IPS-20b (cell line): ENCODE measurements around the gene GOLGA6L10.
A peak's percentile ranks its signal among the peaks of the same experiment; 100 is the strongest.
"Not testable (repeated sequence)": the region's sequence is repeated elsewhere in the genome, so short reads cannot be mapped to it uniquely, and the experiment has no call there.

ENCODE experiments used
- H3K27ac ChIP-seq: one replicate; pipeline ENCODE4 v1.5.1; 2013; ENCODE audit warnings: low read length
- H3K27me3 ChIP-seq: 2 replicates; pipeline ENCODE4 v1.6.1; 2013; ENCODE audit warnings: mild to moderate bottlenecking, low read length, inconsistent platforms; ENCODE audit not compliant: insufficient read depth
- H3K36me3 ChIP-seq: 2 replicates; pipeline ENCODE4 v1.6.1; 2013; ENCODE audit warnings: low read depth, mild to moderate bottlenecking, inconsistent platforms, low read length, moderate library complexity; ENCODE audit not compliant: insufficient read depth
- H3K4me1 ChIP-seq: 2 replicates; pipeline ENCODE4 v1.6.1; 2013; ENCODE audit warnings: mild to moderate bottlenecking, control low read depth, inconsistent platforms, low read length, moderate library complexity; ENCODE audit not compliant: insufficient read depth
- H3K4me3 ChIP-seq: 2 replicates; pipeline ENCODE4 v1.5.1; 2013; ENCODE audit warnings: mild to moderate bottlenecking, low read length, inconsistent platforms
- H3K9ac ChIP-seq: 2 replicates; pipeline ENCODE4 v1.6.1; 2013; ENCODE audit warnings: low read depth, mild to moderate bottlenecking, inconsistent platforms, low read length, moderate library complexity
- H3K9me3 ChIP-seq: 2 replicates; pipeline ENCODE4 v1.6.1; 2013; ENCODE audit warnings: mild to moderate bottlenecking, low read depth, low read length, inconsistent platforms; ENCODE audit not compliant: insufficient read depth

GOLGA6L10 gene

GRCh38 chr15:82367790-82368189, 18.5 kb upstream of the GOLGA6L10 start:
- H3K27me3 ChIP-seq, H3K9me3 ChIP-seq: not testable (repeated sequence)

GRCh38 chr15:82365692-82366323, 16.5 kb upstream of the GOLGA6L10 start:
- not testable (repeated sequence) for H3K9ac ChIP-seq, H3K27ac ChIP-seq, H3K36me3 ChIP-seq, H3K27me3 ChIP-seq, H3K4me3 ChIP-seq, H3K9me3 ChIP-seq, H3K4me1 ChIP-seq

More at GRCh38 chr15:82367790-82368189, 18.5 kb upstream of the GOLGA6L10 start:
- H3K27ac ChIP-seq, H3K4me3 ChIP-seq, H3K4me1 ChIP-seq, H3K9ac ChIP-seq, H3K36me3 ChIP-seq: not testable (repeated sequence)

- H3K9me3 ChIP-seq, H3K27ac ChIP-seq, H3K4me1 ChIP-seq, H3K4me3 ChIP-seq, H3K27me3 ChIP-seq, H3K9ac ChIP-seq, H3K36me3 ChIP-seq: not testable (repeated sequence)
These were observed 15.3 kb upstream of the GOLGA6L10 start for GRCh38 chr15:82364548-82364947.

GRCh38 chr15:82362790-82363189, 13.5 kb upstream of the GOLGA6L10 start:
- H3K4me3 ChIP-seq, H3K4me1 ChIP-seq, H3K9ac ChIP-seq, H3K27me3 ChIP-seq, H3K27ac ChIP-seq, H3K36me3 ChIP-seq, H3K9me3 ChIP-seq: not testable (repeated sequence)

- H3K4me1 ChIP-seq, H3K36me3 ChIP-seq, H3K27ac ChIP-seq, H3K4me3 ChIP-seq, H3K9me3 ChIP-seq, H3K9ac ChIP-seq, H3K27me3 ChIP-seq: not testable (repeated sequence)
These were observed 11.3 kb upstream of the GOLGA6L10 start for GRCh38 chr15:82360618-82361017.

GRCh38 chr15:82355055-82355454, 5.8 kb upstream of the GOLGA6L10 start:
- not testable (repeated sequence) for H3K9ac ChIP-seq, H3K4me1 ChIP-seq, H3K9me3 ChIP-seq, H3K27ac ChIP-seq, H3K4me3 ChIP-seq, H3K36me3 ChIP-seq, H3K27me3 ChIP-seq

- H3K4me1 ChIP-seq, H3K27me3 ChIP-seq, H3K9ac ChIP-seq, H3K27ac ChIP-seq, H3K36me3 ChIP-seq, H3K9me3 ChIP-seq: not testable (repeated sequence)
- peak overlapping the region; percentile 65 for H3K4me3 ChIP-seq
These were observed 5.3 kb upstream of the GOLGA6L10 start for GRCh38 chr15:82354546-82354945.

GRCh38 chr15:82347645-82348044, 1.6 kb downstream of the GOLGA6L10 start:
- H3K27me3 ChIP-seq, H3K9me3 ChIP-seq, H3K4me3 ChIP-seq, H3K4me1 ChIP-seq, H3K27ac ChIP-seq, H3K36me3 ChIP-seq, H3K9ac ChIP-seq: not testable (repeated sequence)

- not testable (repeated sequence) for H3K36me3 ChIP-seq, H3K27me3 ChIP-seq, H3K9ac ChIP-seq, H3K9me3 ChIP-seq, H3K4me1 ChIP-seq, H3K4me3 ChIP-seq, H3K27ac ChIP-seq
These were observed 4.1 kb downstream of the GOLGA6L10 start for GRCh38 chr15:82345176-82345575.

- not testable (repeated sequence) for H3K9me3 ChIP-seq, H3K9ac ChIP-seq, H3K27ac ChIP-seq, H3K4me3 ChIP-seq, H3K27me3 ChIP-seq, H3K36me3 ChIP-seq, H3K4me1 ChIP-seq
These were observed 4.9 kb downstream of the GOLGA6L10 start for GRCh38 chr15:82344421-82344820.

- not testable (repeated sequence) for H3K27ac ChIP-seq, H3K9me3 ChIP-seq, H3K4me3 ChIP-seq, H3K36me3 ChIP-seq, H3K27me3 ChIP-seq, H3K4me1 ChIP-seq, H3K9ac ChIP-seq
These were observed 5.4 kb downstream of the GOLGA6L10 start for GRCh38 chr15:82343851-82344250.

- H3K27me3 ChIP-seq, H3K27ac ChIP-seq, H3K9me3 ChIP-seq, H3K4me1 ChIP-seq, H3K9ac ChIP-seq, H3K4me3 ChIP-seq, H3K36me3 ChIP-seq: not testable (repeated sequence)
These were observed 6.5 kb downstream of the GOLGA6L10 start for GRCh38 chr15:82342632-82343374.
